Fibroblast of villous mesenchyme (primary cell): ENCODE data around the gene TOP2B. TPM values are rescaled to one million over a fixed set of nuclear protein-coding genes. Genes with fewer than 3 reads are reported as not detected.
A peak's percentile ranks its signal among the peaks of the same experiment; 100 is the strongest.

ENCODE experiments used
- DNase-seq: peaks from one replicate; pipeline ENCODE4 v3.0.0-alpha.2; 2010; ENCODE audit warnings: low read depth
- H3K4me3 ChIP-seq: 2 replicates; pipeline ENCODE4 v1.5.1; 2011; ENCODE audit warnings: low read depth, mild to moderate bottlenecking, low read length
- CTCF ChIP-seq: IDR thresholded peaks from 2 replicates; pipeline ENCODE4 v1.5.1; 2012; ENCODE audit warnings: low read depth, mild to moderate bottlenecking, low read length; ENCODE audit not compliant: insufficient read depth
- total RNA-seq: library from RNA; depleted of rRNA; stranded (reverse); fragments of >200 nt; gene quantifications from 2 replicates; pipeline ENCODE4 v1.2.3, GENCODE V29; 2012

TOP2B gene
- total RNA-seq, 1 donor, result 88.5 TPM

DNA sequence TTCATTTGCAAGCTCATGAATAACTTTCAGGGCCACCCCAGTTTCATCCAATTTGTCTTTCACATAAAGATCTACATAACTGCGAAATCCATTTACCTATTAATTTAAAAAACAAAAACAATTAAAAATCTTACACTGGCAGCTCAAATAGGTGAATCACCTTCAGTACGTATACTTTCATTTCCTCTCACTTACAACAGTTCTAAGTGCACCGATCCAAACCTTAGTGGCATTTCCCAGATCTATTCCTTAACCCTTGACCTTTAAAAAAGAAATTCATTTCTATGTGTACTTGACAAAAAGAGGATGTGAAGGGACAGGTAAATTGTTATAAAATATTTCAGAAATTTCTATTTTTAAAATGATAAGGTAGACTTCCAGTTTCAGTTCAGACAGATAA lies 30.8 kb downstream of the TOP2B start:
- TF ChIP-seq CTCF, result no peak
- DNase-seq, result no peak
- H3K4me3 ChIP-seq, result no peak overlapping the region

- no peak overlapping the region for H3K4me3 ChIP-seq
- TF ChIP-seq CTCF, result no peak
- DNase-seq, result peak; percentile 8
Observed at GRCh38 chr3:25631989-25632388, 32.7 kb downstream of the TOP2B start.

- TF ChIP-seq CTCF, result no peak
- DNase-seq, result no peak
- no peak overlapping the region for H3K4me3 ChIP-seq
Observed at GRCh38 chr3:25621087-25621486, 43.6 kb downstream of the TOP2B start.

- no peak for DNase-seq
- no peak overlapping the region for H3K4me3 ChIP-seq
- no peak for TF ChIP-seq CTCF
Observed at GRCh38 chr3:25620493-25620892, 44.2 kb downstream of the TOP2B start.

DNA sequence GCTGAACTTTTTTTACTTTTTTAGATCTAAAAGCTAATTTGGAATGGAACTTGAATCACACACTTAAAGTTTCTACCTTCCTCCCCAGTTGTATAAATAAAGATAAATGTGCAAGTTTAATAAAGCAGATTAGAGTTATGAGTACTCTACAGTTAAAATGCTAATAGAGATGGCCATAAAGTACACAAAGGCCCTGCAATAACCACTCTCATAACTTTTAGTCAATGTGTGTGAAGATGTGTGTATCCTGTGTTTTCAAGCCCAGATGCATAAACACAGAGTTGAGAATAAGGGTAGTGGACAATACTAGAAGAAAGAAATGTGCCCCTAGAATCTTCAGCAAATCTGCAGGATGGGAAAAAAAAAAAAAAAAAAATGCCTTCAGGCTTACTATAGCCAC lies 45.3 kb downstream of the TOP2B start:
- no peak for DNase-seq
- no peak for TF ChIP-seq CTCF
- H3K4me3 ChIP-seq, result no peak overlapping the region

- no peak for DNase-seq
- no peak for TF ChIP-seq CTCF
- H3K4me3 ChIP-seq, result no peak overlapping the region
Observed at GRCh38 chr3:25618028-25618427, 46.7 kb downstream of the TOP2B start.

GRCh38 chr3:25611193-25611592 lies 53.5 kb downstream of the TOP2B start:
- H3K4me3 ChIP-seq, result no peak overlapping the region
- no peak for TF ChIP-seq CTCF
- DNase-seq, result no peak
